ENCODE data around the gene MAP3K5.

GRCh38 chr6:136568129-136568528 lies 224.1 kb downstream of the MAP3K5 start:
- TF ChIP-seq CSRNP3 (CRISPR knock-in tag; IDR thresholded peaks at IDR 0.05) (no peak), POU6F1 (CRISPR knock-in tag; IDR thresholded peaks at IDR 0.05; ENCODE audit: borderline replicate concordance, low read depth) (no peak), TSHZ2 (CRISPR knock-in tag; IDR thresholded peaks at IDR 0.05) (no peak), BACH2 (CRISPR knock-in tag; IDR thresholded peaks at IDR 0.05; ENCODE audit: borderline replicate concordance) (no peak), OSR1 (CRISPR knock-in tag; IDR thresholded peaks at IDR 0.05) (no peak), PATZ1 (CRISPR knock-in tag; IDR thresholded peaks at IDR 0.05; ENCODE audit: borderline replicate concordance) (no peak), CSDC2 (CRISPR knock-in tag; IDR thresholded peaks at IDR 0.05) (no peak), ZFP3 (CRISPR knock-in tag; IDR thresholded peaks at IDR 0.05) (no peak), RARB (CRISPR knock-in tag; IDR thresholded peaks at IDR 0.05) (no peak), ZFP30 (CRISPR knock-in tag; IDR thresholded peaks at IDR 0.05) (no peak), ISL1 (CRISPR knock-in tag; IDR thresholded peaks at IDR 0.05) (no peak), TCF4 (CRISPR knock-in tag; IDR thresholded peaks at IDR 0.05; ENCODE audit: borderline replicate concordance) (no peak)
